Neural progenitor cell (in vitro differentiated cells): ENCODE measurements around the gene JRKL. TPM values are rescaled to one million over a fixed set of nuclear protein-coding genes. Genes with fewer than 3 reads are reported as not detected.

Source experiments
- DNase-seq: peaks from one replicate; pipeline ENCODE4 v3.0.0-alpha.2; 2016; ENCODE audit warnings: low spot score
- H2AFZ ChIP-seq: fragments of 200-600 bp; sonication (generic); replicated peaks from 2 replicates; pipeline ENCODE4 v1.6.1; 2016; ENCODE audit warnings: antibody characterized with exemption
- H3F3A ChIP-seq: fragments of 200-600 bp; sonication (generic); 2 replicates; pipeline ENCODE4 v1.6.1; 2016; ENCODE audit warnings: antibody characterized with exemption, low read depth
- H3K27ac ChIP-seq: fragments of 200-600 bp; sonication (generic); 2 replicates; pipeline ENCODE4 v1.5.1; 2016; ENCODE audit warnings: mild to moderate bottlenecking
- H3K27me3 ChIP-seq: fragments of 200-600 bp; sonication (generic); 2 replicates; pipeline ENCODE4 v1.6.1; 2016; ENCODE audit warnings: mild to moderate bottlenecking, moderate library complexity
- H3K36me3 ChIP-seq: fragments of 200-600 bp; sonication (generic); 2 replicates; pipeline ENCODE4 v1.5.1; 2016
- H3K4me1 ChIP-seq: fragments of 200-600 bp; sonication (generic); 2 replicates; pipeline ENCODE4 v1.6.1; 2016; ENCODE audit warnings: mixed run types
- H3K4me2 ChIP-seq: fragments of 200-600 bp; sonication (generic); 2 replicates; pipeline ENCODE4 v1.6.1; 2016
- H3K4me3 ChIP-seq: fragments of 200-600 bp; sonication (generic); 2 replicates; pipeline ENCODE4 v1.5.1; 2016
- H3K79me2 ChIP-seq: fragments of 200-600 bp; sonication (generic); 2 replicates; pipeline ENCODE4 v1.6.1; 2016; ENCODE audit warnings: low read depth
- H3K9ac ChIP-seq: fragments of 200-600 bp; sonication (generic); 2 replicates; pipeline ENCODE4 v1.6.1; 2016
- H3K9me3 ChIP-seq: fragments of 200-600 bp; sonication (generic); 2 replicates; pipeline ENCODE4 v1.5.1; 2016; ENCODE audit warnings: low read depth
- H4K20me1 ChIP-seq: fragments of 200-600 bp; sonication (generic); 2 replicates; pipeline ENCODE4 v1.6.1; 2016; ENCODE audit warnings: low read depth
- H3K27ac Mint-ChIP-seq: 3 replicates; pipeline ENCODE4 v1.8.0; 2021; ENCODE audit warnings: mixed read lengths
- H3K27me3 Mint-ChIP-seq: 2 replicates; pipeline ENCODE4 v1.8.0; 2022; ENCODE audit warnings: low read depth, mild to moderate bottlenecking, inconsistent platforms, moderate library complexity, mixed read lengths; ENCODE audit not compliant: insufficient read depth
- H3K36me3 Mint-ChIP-seq: 3 replicates; pipeline ENCODE4 v1.8.0; 2021; ENCODE audit warnings: mixed read lengths
- H3K4me1 Mint-ChIP-seq: 3 replicates; pipeline ENCODE4 v1.8.0; 2021; ENCODE audit warnings: mixed read lengths
- H3K4me3 Mint-ChIP-seq: 3 replicates; pipeline ENCODE4 v1.8.0; 2021; ENCODE audit warnings: mild to moderate bottlenecking, moderate library complexity, mixed read lengths
- H3K9me3 Mint-ChIP-seq: 3 replicates; pipeline ENCODE4 v1.8.0; 2020; ENCODE audit warnings: mixed read lengths
- CTCF ChIP-seq: fragments of 200-600 bp; sonication (generic); IDR thresholded peaks from 2 replicates; pipeline ENCODE4 v1.5.1; 2017; ENCODE audit warnings: antibody characterized with exemption, mild to moderate bottlenecking
- EZH2 ChIP-seq: fragments of 200-600 bp; sonication (generic); IDR thresholded peaks from 2 replicates; pipeline ENCODE4 v1.6.1; 2017; ENCODE audit warnings: antibody characterized with exemption, mild to moderate bottlenecking, moderate library complexity
- EZH2phosphoT487 ChIP-seq: fragments of 200-600 bp; sonication (generic); IDR thresholded peaks from 2 replicates; pipeline ENCODE4 v1.6.1; 2017; ENCODE audit warnings: antibody characterized with exemption
- total RNA-seq: library from RNA; depleted of rRNA; stranded (reverse); fragments of >200 nt; gene quantifications from 2 replicates; pipeline ENCODE4 v1.2.3, GENCODE V29; 2015; ENCODE audit warnings: low replicate concordance

JRKL gene
- total RNA-seq, 1 donor from 2014 or later = 13.4 TPM

GRCh38 chr11:96376796-96377195 is 13.0 kb upstream of the JRKL start:
- DNase-seq = no peak
- no peak overlapping the region for H3K9ac ChIP-seq
- no peak for TF ChIP-seq EZH2phosphoT487
- TF ChIP-seq EZH2 = no peak
- TF ChIP-seq CTCF = no peak
- peaks cover 4% of the 10 kb centered on the region for H3F3A ChIP-seq
- H3K36me3 ChIP-seq = no peaks in the 10 kb centered on the region
- no peaks in the 10 kb centered on the region for H3K9me3 ChIP-seq
- Mint-ChIP-seq H3K27me3 (no peaks in the 10 kb centered on the region), H3K9me3 (no peaks in the 10 kb centered on the region), H3K4me3 (no peak overlapping the region), H3K27ac (no peak overlapping the region), H3K4me1 (peaks cover 4% of the 10 kb centered on the region), H3K36me3 (peaks cover 9% of the 10 kb centered on the region)
- H3K79me2 ChIP-seq = no peaks in the 10 kb centered on the region
- H3K27me3 ChIP-seq = no peaks in the 10 kb centered on the region
- H3K4me2 ChIP-seq = no peak overlapping the region
- no peak overlapping the region for H3K27ac ChIP-seq
- H4K20me1 ChIP-seq = no peaks in the 10 kb centered on the region
- no peak overlapping the region for H2AFZ ChIP-seq
- peaks cover 4% of the 10 kb centered on the region for H3K4me1 ChIP-seq
- H3K4me3 ChIP-seq = no peak overlapping the region

GRCh38 chr11:96384156-96384555 is 5.7 kb upstream of the JRKL start:
- no peaks in the 10 kb centered on the region for H3K27me3 ChIP-seq
- H3K79me2 ChIP-seq = peaks cover 32% of the 10 kb centered on the region
- H3K27me3 Mint-ChIP-seq = no peaks in the 10 kb centered on the region
- H4K20me1 ChIP-seq = no peaks in the 10 kb centered on the region
- no peak overlapping the region for H2AFZ ChIP-seq
- peaks cover 10% of the 10 kb centered on the region for H3K36me3 ChIP-seq
- H3K36me3 Mint-ChIP-seq = peaks cover 15% of the 10 kb centered on the region
- H3K4me3 ChIP-seq = no peak overlapping the region
- peaks cover 16% of the 10 kb centered on the region for H3K4me1 Mint-ChIP-seq
- H3K9ac ChIP-seq = no peak overlapping the region
- no peak overlapping the region for H3K4me3 Mint-ChIP-seq
- no peaks in the 10 kb centered on the region for H3K9me3 ChIP-seq
- TF ChIP-seq CTCF = no peak
- TF ChIP-seq EZH2 = no peak
- no peak for TF ChIP-seq EZH2phosphoT487
- H3F3A ChIP-seq = peaks cover 8% of the 10 kb centered on the region
- no peak for DNase-seq
- no peaks in the 10 kb centered on the region for H3K9me3 Mint-ChIP-seq
- peaks cover 11% of the 10 kb centered on the region for H3K4me1 ChIP-seq
- no peak overlapping the region for H3K27ac Mint-ChIP-seq
- no peak overlapping the region for H3K27ac ChIP-seq
- no peak overlapping the region for H3K4me2 ChIP-seq

GRCh38 chr11:96385187-96385586 is 4.6 kb upstream of the JRKL start:
- Histone ChIP-seq H3K4me1 (peaks cover 11% of the 10 kb centered on the region), H3K9ac (no peak overlapping the region), H3K4me2 (no peak overlapping the region), H3F3A (peaks cover 14% of the 10 kb centered on the region), H3K27ac (no peak overlapping the region), H3K4me3 (no peak overlapping the region), H3K36me3 (peaks cover 10% of the 10 kb centered on the region), H4K20me1 (no peaks in the 10 kb centered on the region), H2AFZ (no peak overlapping the region), H3K79me2 (peaks cover 32% of the 10 kb centered on the region), H3K27me3 (no peaks in the 10 kb centered on the region), H3K9me3 (no peaks in the 10 kb centered on the region)
- Mint-ChIP-seq H3K27ac (no peak overlapping the region), H3K27me3 (no peaks in the 10 kb centered on the region), H3K36me3 (peaks cover 9% of the 10 kb centered on the region), H3K4me3 (no peak overlapping the region), H3K4me1 (peaks cover 16% of the 10 kb centered on the region), H3K9me3 (peaks cover 2% of the 10 kb centered on the region)
- no peak for DNase-seq
- TF ChIP-seq EZH2 = no peak
- TF ChIP-seq CTCF = no peak
- TF ChIP-seq EZH2phosphoT487 = no peak
